ENCODE measurements around the gene USP48.
"Not testable (repeated sequence)": the region's sequence is repeated elsewhere in the genome, so short reads cannot be mapped to it uniquely, and the experiment has no call there.

The USP48 gene

DNA sequence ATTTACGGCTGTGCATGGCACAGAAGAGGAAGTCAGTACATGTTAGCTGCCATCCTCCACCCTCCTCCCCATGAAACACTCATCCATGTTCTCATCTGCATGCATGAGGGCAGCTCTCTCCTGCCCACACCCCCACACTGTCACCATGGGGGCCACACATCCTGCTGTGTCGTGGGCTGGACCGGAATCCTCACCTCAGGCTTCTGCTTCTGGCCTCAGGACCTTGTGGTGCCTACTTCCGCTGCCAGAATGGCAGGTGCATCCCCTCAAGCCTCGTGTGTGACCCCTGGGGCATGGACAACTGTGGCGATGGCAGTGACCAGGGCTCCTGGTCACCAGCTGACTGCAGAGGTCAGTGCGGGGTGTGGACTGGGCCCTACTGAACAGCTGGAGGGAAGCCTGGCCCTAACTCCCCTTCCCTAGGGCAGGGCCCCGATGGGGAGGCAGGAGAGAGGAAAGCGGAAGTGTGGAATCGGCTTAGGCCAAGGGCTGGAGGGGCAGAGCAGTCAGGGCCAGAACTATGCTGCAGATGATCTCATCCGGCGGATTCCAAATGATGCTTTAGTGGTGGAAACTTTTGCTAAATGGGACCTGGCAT, 32.9 kb upstream of the USP48 start:
- no peak for FAIRE-seq

GRCh38 chr1:21814981-21815582, 32.1 kb upstream of the USP48 start:
- FAIRE-seq = no peak

DNA sequence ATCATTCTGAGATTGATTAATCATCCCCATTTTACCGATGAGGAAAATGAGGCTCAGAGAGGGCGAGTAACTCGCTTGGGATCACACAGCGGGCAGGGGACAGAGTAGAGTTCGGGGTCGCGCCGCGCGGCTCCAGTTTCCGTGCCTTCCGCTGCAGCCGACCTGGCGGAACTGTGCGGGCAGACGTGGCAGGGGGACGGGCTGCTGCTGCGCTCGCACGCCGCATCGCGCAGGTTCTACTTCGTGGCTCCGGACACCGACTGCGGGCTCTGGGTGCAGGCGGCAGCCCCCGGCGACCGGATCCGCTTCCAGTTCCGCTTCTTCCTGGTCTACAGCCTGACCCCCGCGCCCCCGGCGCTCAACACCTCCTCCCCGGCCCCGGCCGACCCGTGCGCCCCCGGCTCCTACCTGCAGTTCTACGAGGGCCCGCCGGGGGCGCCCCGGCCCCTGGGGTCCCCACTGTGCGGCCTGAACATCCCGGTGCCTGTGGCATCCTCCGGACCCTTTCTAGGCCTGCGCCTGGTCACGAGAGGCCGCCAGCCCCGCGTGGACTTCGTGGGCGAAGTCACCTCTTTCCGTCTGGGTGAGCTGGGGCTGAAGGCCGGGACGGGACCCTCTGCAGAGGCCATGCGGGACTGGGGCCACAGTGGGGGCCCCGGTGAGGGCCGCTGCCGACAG, 31.4 kb upstream of the USP48 start:
- no peak for FAIRE-seq

- no peak for FAIRE-seq
These were observed 30.6 kb upstream of the USP48 start for GRCh38 chr1:21813542-21813941.

DNA sequence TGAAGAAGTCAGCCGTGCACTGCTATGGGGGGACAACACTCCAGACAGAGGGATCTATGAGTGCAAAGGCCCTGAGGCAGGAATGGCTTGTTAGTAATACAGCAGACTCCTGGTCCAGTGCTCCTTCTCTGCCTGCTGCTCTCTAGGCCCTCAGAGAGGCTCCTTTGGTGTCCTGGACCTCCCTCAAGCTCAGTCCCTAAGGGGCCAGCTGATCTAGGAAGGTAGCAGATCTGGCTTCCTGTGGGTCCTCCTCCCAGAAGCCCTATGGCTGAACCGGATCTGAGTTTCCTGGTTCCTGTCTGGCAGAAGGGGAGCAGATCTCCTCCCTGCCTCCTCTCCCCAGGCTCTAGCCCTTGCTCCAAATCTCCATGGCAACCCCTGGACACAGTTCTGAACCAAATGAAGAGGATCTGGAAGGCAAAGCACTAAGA, 28.9 kb upstream of the USP48 start, which contains the start of gene LDLRAD2:
TSS of gene LDLRAD2 (plus strand) at position 391 of the 431 bp plus-strand sequence. CDS start 187 bp downstream, outside the sequence.
- no peak for FAIRE-seq

- FAIRE-seq = no peak
These were observed 21.6 kb upstream of the USP48 start for GRCh38 chr1:21804536-21804935.

DNA sequence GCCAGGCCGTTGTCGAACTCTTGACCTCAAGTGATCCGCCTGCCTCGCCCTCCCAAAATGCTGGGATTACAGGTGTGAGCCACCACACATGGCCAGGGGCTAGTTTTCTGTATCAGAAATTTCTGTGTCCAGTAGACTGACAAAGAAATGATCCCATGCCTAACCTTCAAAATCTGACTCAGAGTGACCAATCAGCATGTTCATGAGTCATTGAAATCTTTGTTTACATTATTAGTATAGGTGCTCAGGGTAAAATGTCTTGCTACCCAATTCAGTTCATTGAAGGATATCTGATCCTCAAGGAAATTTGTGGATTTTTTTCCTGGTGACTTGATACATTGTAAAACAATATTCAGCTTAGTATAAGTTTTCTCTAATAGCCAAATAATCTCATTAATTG, 18.2 kb upstream of the USP48 start:
- no peak for FAIRE-seq

GRCh38 chr1:21799730-21800129, 16.8 kb upstream of the USP48 start:
- FAIRE-seq = no peak

- no peak for FAIRE-seq
These were observed 12.1 kb upstream of the USP48 start for GRCh38 chr1:21795075-21795474.

DNA sequence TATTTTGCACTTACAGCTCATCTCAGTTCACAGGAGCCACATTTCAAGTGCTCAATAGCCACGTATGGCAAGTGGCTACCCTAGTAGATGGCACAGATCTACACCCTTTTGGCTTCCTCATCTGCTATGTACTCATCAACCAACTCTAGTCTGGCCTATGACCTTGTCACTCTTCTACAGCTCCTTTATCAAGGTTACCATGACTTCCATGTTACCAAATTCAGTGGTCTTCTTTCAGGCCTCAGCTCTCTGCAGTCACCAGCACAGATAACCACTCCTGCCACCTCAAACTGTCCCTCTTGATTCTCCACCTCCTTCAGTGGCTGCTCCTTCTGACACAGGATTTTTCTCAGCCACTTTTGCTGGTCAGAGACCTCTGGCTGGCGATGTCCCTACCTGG, 11.7 kb upstream of the USP48 start:
- FAIRE-seq = no peak

GRCh38 chr1:21793104-21793503, 10.2 kb upstream of the USP48 start:
- FAIRE-seq = no peak

DNA sequence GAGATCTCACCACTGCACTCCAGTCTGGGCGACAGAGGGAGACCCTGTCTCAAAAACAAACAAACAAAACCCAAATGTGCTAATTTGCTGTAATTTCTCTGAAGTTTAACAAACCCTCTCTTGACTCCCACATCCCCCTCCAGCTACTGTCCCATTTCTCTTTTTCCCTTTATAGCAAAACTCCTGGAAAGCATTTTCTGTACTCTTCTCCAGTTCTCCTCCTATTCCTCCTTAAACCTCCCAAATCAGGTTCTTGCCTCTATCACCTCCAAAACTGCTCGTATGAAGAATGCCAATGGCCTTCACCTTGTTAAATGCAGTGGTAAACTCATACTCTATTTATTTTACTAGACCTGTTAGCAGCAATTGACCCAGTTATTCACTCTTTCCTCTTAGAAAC, 3.7 kb upstream of the USP48 start:
- no peak for FAIRE-seq

- not testable (repeated sequence) for FAIRE-seq
These were observed 2.8 kb upstream of the USP48 start for GRCh38 chr1:21785764-21786163.

GRCh38 chr1:21783679-21784603, 992 bp upstream of the USP48 start:
- no peak for FAIRE-seq

- FAIRE-seq = no peak
These were observed 541 bp downstream of the USP48 start for GRCh38 chr1:21782349-21782867.

DNA sequence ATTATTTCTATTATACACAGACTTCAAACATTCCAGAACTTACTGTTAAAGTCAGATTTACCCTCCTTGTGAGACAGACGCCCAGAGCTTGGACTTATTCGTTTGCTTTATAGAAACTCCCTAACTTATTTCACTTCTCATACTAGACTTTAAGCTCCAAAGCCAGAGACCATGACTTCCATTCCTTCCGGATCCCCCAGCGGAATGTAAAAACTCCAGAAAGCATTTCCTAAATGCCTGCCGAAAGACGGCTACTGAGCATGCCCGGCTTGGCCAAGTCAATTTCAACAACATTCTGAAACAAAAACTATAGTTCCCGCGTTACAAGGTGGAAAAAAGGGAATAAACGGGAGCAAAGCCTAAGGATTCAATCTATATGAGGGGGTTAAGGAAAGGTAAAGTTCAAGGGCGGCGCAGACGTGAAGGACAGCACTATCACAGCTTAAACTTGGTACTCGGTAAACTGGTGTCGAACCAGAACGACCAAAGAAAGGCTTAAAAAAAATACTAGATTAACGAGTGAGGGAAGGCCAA, 1.1 kb downstream of the USP48 start:
- no peak for FAIRE-seq

- no peak for FAIRE-seq
These were observed 3.1 kb downstream of the USP48 start for GRCh38 chr1:21779613-21780521.

GRCh38 chr1:21778405-21778727, 4.6 kb downstream of the USP48 start:
- no peak for FAIRE-seq

- FAIRE-seq = not testable (repeated sequence)
These were observed 6.0 kb downstream of the USP48 start for GRCh38 chr1:21776925-21777324.

GRCh38 chr1:21775985-21776562, 6.9 kb downstream of the USP48 start:
- no peak for FAIRE-seq

DNA sequence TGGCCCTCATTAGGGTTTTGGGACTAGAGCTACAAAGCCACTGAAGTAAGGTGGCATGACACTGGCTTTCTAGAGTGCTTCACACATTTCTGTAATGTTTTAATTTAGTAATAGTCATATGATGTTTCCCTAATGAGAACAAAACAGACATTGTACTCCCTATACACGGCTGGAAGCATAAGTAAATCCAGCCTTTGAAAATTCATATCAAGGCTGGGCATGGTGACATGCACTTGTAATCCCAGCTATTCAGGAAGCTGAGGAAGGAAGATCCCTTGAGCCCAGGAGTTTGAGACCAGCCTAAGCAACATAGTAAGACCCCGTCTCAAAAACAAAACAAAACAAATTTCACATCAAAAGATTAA, 7.4 kb downstream of the USP48 start:
- FAIRE-seq = no peak

All from colon (tissue), 2 donors.